Effector memory CD4-positive, alpha-beta T cell (primary cell): ENCODE measurements around the gene IFIH1.

Experiments
- DNase-seq, 3 donors: peaks; one replicate each; pipeline ENCODE4 v3.0.0-alpha.2; 2020
- H3K27ac ChIP-seq: 2 replicates; pipeline ENCODE4 v1.7.0; 2013; ENCODE audit warnings: mild to moderate bottlenecking, low read length, moderate library complexity; ENCODE audit not compliant: insufficient read depth, poor library complexity, severe bottlenecking
- H3K27me3 ChIP-seq: replicated peaks from 2 replicates; pipeline ENCODE4 v1.7.0; 2013; ENCODE audit warnings: mild to moderate bottlenecking, low read length; ENCODE audit not compliant: insufficient read depth, control insufficient read depth, poor library complexity, severe bottlenecking
- H3K36me3 ChIP-seq: 2 replicates; pipeline ENCODE4 v1.7.0; 2013; ENCODE audit warnings: mild to moderate bottlenecking, low read length, moderate library complexity; ENCODE audit not compliant: control insufficient read depth, insufficient read depth
- H3K4me1 ChIP-seq: 2 replicates; pipeline ENCODE4 v1.7.0; 2013; ENCODE audit warnings: low read length, mild to moderate bottlenecking; ENCODE audit not compliant: control insufficient read depth, insufficient read depth, poor library complexity, severe bottlenecking
- H3K4me3 ChIP-seq: 2 replicates; pipeline ENCODE4 v1.7.0; 2013; ENCODE audit warnings: low read length, low read depth, mild to moderate bottlenecking; ENCODE audit not compliant: insufficient read depth, poor library complexity, severe bottlenecking
- H3K9me3 ChIP-seq: 2 replicates; pipeline ENCODE4 v1.7.0; 2013; ENCODE audit warnings: mild to moderate bottlenecking, low read length, moderate library complexity; ENCODE audit not compliant: control insufficient read depth

The IFIH1 gene

DNA sequence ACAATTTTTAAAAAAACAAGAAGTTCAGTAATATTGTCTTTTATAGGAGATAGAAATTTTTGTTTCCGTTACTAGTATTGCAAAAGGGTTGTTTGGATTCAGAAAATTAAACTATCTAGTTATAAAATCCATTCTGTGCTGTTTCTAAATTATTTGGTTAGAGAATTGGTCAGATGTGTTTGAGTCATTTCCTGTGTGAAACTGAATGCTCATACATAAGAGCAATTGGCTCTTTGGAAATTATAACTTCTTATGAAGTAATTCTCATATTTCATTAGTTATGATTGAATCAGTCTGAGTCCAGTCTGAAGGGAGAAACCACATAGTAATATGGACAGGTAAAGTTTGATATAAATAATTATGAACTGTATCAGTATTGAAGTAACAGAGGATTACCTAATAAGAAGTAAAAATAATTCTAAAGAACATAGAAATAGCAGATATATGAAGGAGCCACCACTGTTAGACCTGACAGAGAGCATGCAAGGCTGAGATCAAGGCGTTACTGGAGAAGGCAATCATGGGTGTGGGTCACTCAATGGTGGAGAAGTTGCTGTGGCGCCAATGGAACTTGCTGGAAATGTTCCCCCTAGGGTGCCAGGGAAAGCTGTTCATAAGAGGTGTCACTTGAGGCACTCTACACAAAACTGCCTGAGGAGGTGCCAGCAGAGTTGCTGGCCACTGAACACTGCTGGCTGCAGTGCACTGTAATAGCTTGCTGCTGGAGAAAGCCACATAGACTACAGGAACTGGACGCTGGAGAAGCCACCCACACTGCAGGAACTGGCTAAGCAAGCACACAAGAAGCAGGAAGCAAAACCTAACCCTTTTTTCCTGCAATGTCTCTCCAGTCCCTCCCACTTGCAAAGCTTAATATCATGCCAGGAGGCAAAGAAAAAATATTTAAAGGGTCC lies 57.2 kb downstream of the IFIH1 start:
- Histone ChIP-seq H3K4me1 (peaks cover 4% of the 10 kb centered on the region), H3K4me3 (no peak overlapping the region)

GRCh38 chr2:162258686-162259085 lies 59.8 kb downstream of the IFIH1 start:
- H3K27ac ChIP-seq: no peak overlapping the region
- H3K27me3 ChIP-seq: no peaks in the 10 kb centered on the region
- no peaks in the 10 kb centered on the region for H3K36me3 ChIP-seq
- no peaks in the 10 kb centered on the region for H3K9me3 ChIP-seq
- no peak for DNase-seq
- H3K4me3 ChIP-seq: no peak overlapping the region
- H3K4me1 ChIP-seq: peaks cover 4% of the 10 kb centered on the region

More for the DNA sequence above, 57.2 kb downstream of the IFIH1 start:
- no peak overlapping the region for H3K27ac ChIP-seq
- H3K36me3 ChIP-seq: peaks cover 4% of the 10 kb centered on the region
- DNase-seq: no peak
- H3K27me3 ChIP-seq: no peaks in the 10 kb centered on the region
- no peaks in the 10 kb centered on the region for H3K9me3 ChIP-seq

DNA sequence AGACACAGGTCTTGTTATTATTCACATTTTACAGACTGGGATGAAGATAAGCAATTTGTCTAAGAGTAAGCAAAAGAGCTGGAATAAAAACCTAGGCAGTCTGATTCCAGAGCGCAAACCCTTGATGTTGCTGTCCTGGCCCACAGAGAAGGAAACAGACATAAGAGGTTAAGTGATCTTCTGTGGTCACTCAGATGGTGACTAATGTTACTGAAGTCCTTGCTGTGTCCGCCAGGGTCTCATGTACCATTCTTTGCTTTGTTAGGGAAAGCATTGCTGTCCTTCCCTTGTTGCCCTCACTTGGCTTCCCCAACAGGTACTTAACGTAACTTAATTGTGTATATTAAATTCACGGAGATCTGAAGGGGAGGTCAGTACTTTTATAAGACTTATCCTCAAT lies 60.3 kb downstream of the IFIH1 start:
- Histone ChIP-seq H3K4me3 (no peak overlapping the region), H3K9me3 (no peaks in the 10 kb centered on the region), H3K27ac (no peak overlapping the region), H3K36me3 (no peaks in the 10 kb centered on the region), H3K4me1 (peaks cover 4% of the 10 kb centered on the region), H3K27me3 (no peaks in the 10 kb centered on the region)
- no peak for DNase-seq

DNA sequence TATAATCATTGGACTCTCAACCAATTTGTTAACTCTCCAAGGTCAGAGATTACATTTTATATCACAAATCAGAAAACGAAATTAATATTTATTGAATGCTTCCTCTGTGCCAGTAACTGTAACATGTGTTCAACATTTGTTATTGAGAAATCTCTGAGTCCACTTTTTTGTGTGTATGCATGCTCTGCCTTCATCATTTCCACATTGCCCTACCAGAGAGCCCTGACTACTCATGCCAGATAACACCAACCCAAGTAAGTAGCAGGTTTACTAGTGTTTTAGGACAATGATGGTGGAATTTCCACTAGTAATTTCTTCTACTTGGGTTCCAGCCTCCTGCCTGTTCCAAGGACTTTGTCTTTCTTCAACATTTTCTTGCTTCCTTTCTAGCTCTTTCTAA lies 61.1 kb downstream of the IFIH1 start:
- DNase-seq: no peak
- no peaks in the 10 kb centered on the region for H3K36me3 ChIP-seq
- H3K4me3 ChIP-seq: no peak overlapping the region
- no peaks in the 10 kb centered on the region for H3K9me3 ChIP-seq
- no peaks in the 10 kb centered on the region for H3K27me3 ChIP-seq
- H3K4me1 ChIP-seq: peaks cover 4% of the 10 kb centered on the region
- no peak overlapping the region for H3K27ac ChIP-seq

- Histone ChIP-seq H3K9me3 (no peaks in the 10 kb centered on the region), H3K27me3 (no peaks in the 10 kb centered on the region), H3K4me1 (peaks cover 3% of the 10 kb centered on the region), H3K36me3 (no peaks in the 10 kb centered on the region), H3K4me3 (no peak overlapping the region), H3K27ac (no peak overlapping the region)
- DNase-seq: no peak
These were observed 61.9 kb downstream of the IFIH1 start for GRCh38 chr2:162256591-162256991.

GRCh38 chr2:162254236-162254871 lies 64.1 kb downstream of the IFIH1 start:
- Histone ChIP-seq H3K36me3 (no peaks in the 10 kb centered on the region), H3K4me1 (no peaks in the 10 kb centered on the region), H3K4me3 (no peak overlapping the region), H3K9me3 (no peaks in the 10 kb centered on the region), H3K27ac (no peak overlapping the region), H3K27me3 (no peaks in the 10 kb centered on the region)
- DNase-seq: no peak

- H3K27ac ChIP-seq: no peak overlapping the region
- no peaks in the 10 kb centered on the region for H3K9me3 ChIP-seq
- DNase-seq: no peak
- H3K4me1 ChIP-seq: no peaks in the 10 kb centered on the region
- H3K4me3 ChIP-seq: no peak overlapping the region
- H3K27me3 ChIP-seq: no peaks in the 10 kb centered on the region
- H3K36me3 ChIP-seq: no peaks in the 10 kb centered on the region
These were observed 65.0 kb downstream of the IFIH1 start for GRCh38 chr2:162253435-162253834.

DNA sequence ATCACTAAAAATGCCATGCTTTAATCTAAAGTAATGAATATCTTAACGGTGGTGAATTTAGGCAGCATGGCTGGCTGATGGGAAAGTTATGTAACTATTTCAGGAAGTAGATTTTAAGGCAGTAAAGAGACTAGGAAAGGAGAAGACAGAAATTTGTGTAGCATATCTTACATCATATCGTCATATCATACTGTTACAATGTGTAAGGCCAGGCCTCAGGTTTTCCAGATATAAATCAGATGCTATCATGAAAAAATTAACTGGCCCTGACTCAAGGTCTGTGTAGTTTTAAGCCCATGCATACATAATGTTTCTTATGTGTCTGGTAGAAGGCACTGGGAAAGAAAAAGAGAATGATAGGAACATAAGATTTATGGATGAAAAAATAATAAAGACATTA lies 66.3 kb downstream of the IFIH1 start:
- H3K4me1 ChIP-seq: no peaks in the 10 kb centered on the region
- H3K27me3 ChIP-seq: no peaks in the 10 kb centered on the region
- H3K9me3 ChIP-seq: no peaks in the 10 kb centered on the region
- H3K4me3 ChIP-seq: no peak overlapping the region
- DNase-seq: no peak
- H3K36me3 ChIP-seq: no peaks in the 10 kb centered on the region
- no peak overlapping the region for H3K27ac ChIP-seq

- Histone ChIP-seq H3K4me3 (no peak overlapping the region), H3K36me3 (no peaks in the 10 kb centered on the region), H3K9me3 (no peaks in the 10 kb centered on the region), H3K27me3 (no peaks in the 10 kb centered on the region), H3K27ac (no peak overlapping the region), H3K4me1 (no peaks in the 10 kb centered on the region)
- no peak for DNase-seq
These were observed 72.7 kb downstream of the IFIH1 start for GRCh38 chr2:162245781-162246180.

DNA sequence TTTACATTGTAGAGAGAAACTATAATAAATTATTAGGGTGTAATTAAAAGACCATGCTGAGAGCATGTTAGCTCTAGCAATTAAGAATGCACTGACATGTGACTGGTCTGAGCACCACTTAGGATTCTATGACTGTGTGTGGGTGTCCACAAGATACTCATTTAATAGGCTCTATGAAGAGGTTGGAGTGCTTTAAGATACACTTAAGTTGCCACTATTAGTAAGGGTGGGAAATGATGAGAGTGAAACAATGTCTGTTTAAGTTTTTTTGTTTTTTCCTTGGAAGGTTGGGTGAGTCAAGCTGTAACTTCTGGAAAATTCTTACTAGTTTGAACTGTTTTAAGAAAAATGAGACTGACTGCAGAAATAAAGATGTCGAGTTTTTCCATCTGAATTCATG lies 73.4 kb downstream of the IFIH1 start:
- Histone ChIP-seq H3K9me3 (no peaks in the 10 kb centered on the region), H3K4me1 (no peaks in the 10 kb centered on the region), H3K27me3 (no peaks in the 10 kb centered on the region), H3K4me3 (no peak overlapping the region), H3K27ac (no peak overlapping the region), H3K36me3 (no peaks in the 10 kb centered on the region)
- DNase-seq: no peak
